WTC11 (cell line): ENCODE data around the gene NES. TPM values are rescaled to one million over a fixed set of nuclear protein-coding genes. Genes with fewer than 3 reads are reported as not detected.

Experiments
- ARID4B ChIP-seq: sonication (generic); formaldehyde crosslinking; IDR thresholded peaks from 2 replicates; pipeline ENCODE4 v1.8.0; 2023; ENCODE audit warnings: missing genetic modification reagents, mild to moderate bottlenecking, borderline replicate concordance
- ATF3 ChIP-seq: sonication (generic); formaldehyde crosslinking; conservative IDR thresholded peaks from 2 replicates; pipeline ENCODE4 v1.8.1; 2022; ENCODE audit warnings: mild to moderate bottlenecking, missing genetic modification reagents
- CDX4 ChIP-seq: fragments of 250-450 bp; sonication (Bioruptor Pico); IDR thresholded peaks from 2 replicates; pipeline ENCODE4 v1.9.0; 2021; ENCODE audit warnings: moderate library complexity, mild to moderate bottlenecking, inconsistent platforms, borderline replicate concordance
- CTCF ChIP-seq: fragments of 200-600 bp; IDR thresholded peaks from 2 replicates; pipeline ENCODE4 v1.8.0; 2022; ENCODE audit warnings: antibody characterized with exemption
- EMX1 ChIP-seq: fragments of 250-450 bp; sonication (Bioruptor Pico); IDR thresholded peaks from 2 replicates; pipeline ENCODE4 v1.8.0; 2021; ENCODE audit warnings: mild to moderate bottlenecking
- ETV6 ChIP-seq: sonication (generic); formaldehyde crosslinking; IDR thresholded peaks from 2 replicates; pipeline ENCODE4 v1.8.1; 2022; ENCODE audit warnings: mild to moderate bottlenecking, missing genetic modification reagents
- FOXJ3 ChIP-seq: sonication (generic); formaldehyde crosslinking; IDR thresholded peaks from 2 replicates; pipeline ENCODE4 v1.9.0; 2021; ENCODE audit warnings: missing genetic modification reagents, mild to moderate bottlenecking, borderline replicate concordance
- FOXK1 ChIP-seq: sonication (generic); formaldehyde crosslinking; IDR thresholded peaks from 2 replicates; pipeline ENCODE4 v1.8.0; 2022; ENCODE audit warnings: mild to moderate bottlenecking, moderate library complexity, missing genetic modification reagents
- GRHL2 ChIP-seq: fragments of 250-450 bp; sonication (Bioruptor Pico); IDR thresholded peaks from 2 replicates; pipeline ENCODE4 v1.8.0; 2022; ENCODE audit warnings: mild to moderate bottlenecking, moderate library complexity; ENCODE audit not compliant: insufficient replicate concordance, severe bottlenecking
- GTF2I ChIP-seq: fragments of 250-450 bp; sonication (Bioruptor Pico); conservative IDR thresholded peaks from 2 replicates; pipeline ENCODE4 v1.4.0; 2021; ENCODE audit warnings: mild to moderate bottlenecking
- MAX ChIP-seq: sonication (generic); formaldehyde crosslinking; IDR thresholded peaks from 2 replicates; pipeline ENCODE4 v1.8.0; 2022; ENCODE audit warnings: mild to moderate bottlenecking, missing genetic modification reagents
- PRDM15 ChIP-seq: sonication (generic); formaldehyde crosslinking; IDR thresholded peaks from 2 replicates; pipeline ENCODE4 v1.8.0; 2022; ENCODE audit warnings: missing genetic modification reagents
- PREB ChIP-seq: sonication (generic); formaldehyde crosslinking; IDR thresholded peaks from 2 replicates; pipeline ENCODE4 v1.8.1; 2022; ENCODE audit warnings: mild to moderate bottlenecking, missing genetic modification reagents, moderate library complexity, borderline replicate concordance
- PRRX2 ChIP-seq: fragments of 250-450 bp; sonication (Bioruptor Pico); IDR thresholded peaks from 2 replicates; pipeline ENCODE4 v1.8.0; 2021; ENCODE audit warnings: mild to moderate bottlenecking
- SP1 ChIP-seq: sonication (generic); formaldehyde crosslinking; conservative IDR thresholded peaks from 2 replicates; pipeline ENCODE4 v1.8.1; 2022; ENCODE audit warnings: missing genetic modification reagents
- TCF7 ChIP-seq: sonication (generic); formaldehyde crosslinking; IDR thresholded peaks from 2 replicates; pipeline ENCODE4 v1.8.0; 2022; ENCODE audit warnings: mild to moderate bottlenecking, low read depth, missing genetic modification reagents, moderate library complexity
- USF1 ChIP-seq: sonication (generic); formaldehyde crosslinking; IDR thresholded peaks from 2 replicates; pipeline ENCODE4 v1.8.0; 2022; ENCODE audit warnings: mild to moderate bottlenecking, missing genetic modification reagents
- ZNF263 ChIP-seq: sonication (generic); formaldehyde crosslinking; IDR thresholded peaks from 2 replicates; pipeline ENCODE4 v1.8.1; 2022; ENCODE audit warnings: low read depth, mild to moderate bottlenecking, moderate library complexity, missing genetic modification reagents
- ZNF396 ChIP-seq: fragments of 250-450 bp; sonication (Bioruptor Pico); IDR thresholded peaks from 2 replicates; pipeline ENCODE4 v1.8.0; 2021; ENCODE audit warnings: mild to moderate bottlenecking, moderate library complexity, borderline replicate concordance
- ZNF423 ChIP-seq: fragments of 250-450 bp; sonication (Bioruptor Pico); IDR thresholded peaks from 2 replicates; pipeline ENCODE4 v2.1.2; 2022; ENCODE audit warnings: mild to moderate bottlenecking, moderate library complexity
- ZNF425 ChIP-seq: fragments of 250-450 bp; sonication (Bioruptor Pico); conservative IDR thresholded peaks from 2 replicates; pipeline ENCODE4 v1.9.0; 2021; ENCODE audit warnings: mild to moderate bottlenecking
- ZNF671 ChIP-seq: fragments of 250-450 bp; sonication (Bioruptor Pico); IDR thresholded peaks from 2 replicates; pipeline ENCODE4 v1.8.0; 2021; ENCODE audit warnings: mild to moderate bottlenecking
- total RNA-seq: library from RNA; stranded (reverse); gene quantifications from 3 replicates; pipeline ENCODE4 v1.2.3, GENCODE V29; 2021

The NES gene
- total RNA-seq, 1 experiment from 2014 or later: 127 TPM

GRCh38 chr1:156692925-156693847, 16.0 kb upstream of the NES start (continued):
- no peak for TF ChIP-seq ZNF425 (CRISPR knock-in tag)
- no peak for TF ChIP-seq ZNF396
- no peak for TF ChIP-seq FOXJ3 (CRISPR knock-in tag)
- no peak for TF ChIP-seq GRHL2 (CRISPR knock-in tag)
- TF ChIP-seq PRDM15 (CRISPR knock-in tag): no peak
- no peak for TF ChIP-seq ZNF263 (CRISPR knock-in tag)
- TF ChIP-seq TCF7 (CRISPR knock-in tag): no peak
- no peak for TF ChIP-seq EMX1
- no peak for TF ChIP-seq ZNF671
- peak; percentile 49; the same call in 1 of the 2 replicates for TF ChIP-seq ETV6 (CRISPR knock-in tag)
- TF ChIP-seq GTF2I: no peak
- TF ChIP-seq MAX (CRISPR knock-in tag): peak; percentile 77
- TF ChIP-seq PREB (CRISPR knock-in tag): no peak
- TF ChIP-seq CDX4 (CRISPR knock-in tag): no peak
- peak; percentile 31; the same call in 1 of the 2 replicates for TF ChIP-seq ZNF423 (CRISPR knock-in tag)
- peak; percentile 34; the same call in 1 of the 2 replicates for TF ChIP-seq USF1 (CRISPR knock-in tag)
- peak; percentile 61; the same call in 1 of the 2 replicates for TF ChIP-seq FOXK1 (CRISPR knock-in tag)
- TF ChIP-seq SP1 (CRISPR knock-in tag): peak; percentile 67
- no peak for TF ChIP-seq ATF3 (CRISPR knock-in tag)
- TF ChIP-seq PRRX2 (CRISPR knock-in tag): no peak
- no peak for TF ChIP-seq ARID4B (CRISPR knock-in tag)
- no peak for TF ChIP-seq CTCF
